ENCODE results near the gene SYNE4. TPM values are rescaled to one million over a fixed set of nuclear protein-coding genes. Genes with fewer than 3 reads are reported as not detected.

The SYNE4 gene
- polyA plus RNA-seq, 1 of the 3 experiments (the other 2 are of a cell fraction) = 0.48 TPM

DNA sequence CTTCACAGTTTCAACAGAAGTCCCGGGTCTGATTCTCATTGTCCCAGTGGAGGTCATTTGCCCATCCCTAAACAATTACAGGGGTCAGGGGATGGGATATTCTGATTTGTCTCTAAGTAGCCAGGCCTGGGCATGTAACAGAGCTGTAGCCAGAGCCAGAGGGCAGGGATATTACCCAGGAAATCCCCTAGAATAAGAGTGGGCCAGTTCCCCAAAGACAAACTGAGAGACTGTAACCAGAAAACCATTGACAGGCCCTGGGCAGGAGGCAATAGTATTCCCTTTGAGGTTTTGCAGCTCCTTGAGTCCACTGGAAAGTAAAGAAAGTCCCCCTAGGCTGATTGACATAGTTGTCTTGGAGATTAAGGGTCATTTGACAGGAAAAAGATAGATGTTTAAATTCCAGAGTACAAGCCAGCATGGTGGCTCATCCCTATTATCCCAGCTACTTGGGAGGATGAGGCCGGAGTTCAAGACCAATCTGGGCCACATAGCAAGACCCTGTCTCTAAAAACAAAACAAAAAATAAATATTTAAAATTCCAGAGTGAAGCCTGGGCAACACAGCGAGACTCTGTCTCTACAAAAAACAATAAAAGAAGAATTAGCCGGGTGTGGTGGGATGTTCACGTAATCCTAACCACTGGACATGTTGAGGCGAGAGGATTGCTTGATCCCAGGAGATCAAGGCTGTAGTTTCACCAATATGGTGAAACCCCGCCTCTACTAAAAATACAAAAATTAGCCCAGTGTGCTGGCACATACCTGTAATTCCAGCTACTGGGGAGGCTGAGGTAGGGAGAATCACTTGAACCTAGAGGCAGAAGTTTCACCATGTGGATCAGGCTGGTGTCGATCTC, 15.5 kb downstream of the SYNE4 start (continued):
- TF ChIP-seq, protein P1, sequence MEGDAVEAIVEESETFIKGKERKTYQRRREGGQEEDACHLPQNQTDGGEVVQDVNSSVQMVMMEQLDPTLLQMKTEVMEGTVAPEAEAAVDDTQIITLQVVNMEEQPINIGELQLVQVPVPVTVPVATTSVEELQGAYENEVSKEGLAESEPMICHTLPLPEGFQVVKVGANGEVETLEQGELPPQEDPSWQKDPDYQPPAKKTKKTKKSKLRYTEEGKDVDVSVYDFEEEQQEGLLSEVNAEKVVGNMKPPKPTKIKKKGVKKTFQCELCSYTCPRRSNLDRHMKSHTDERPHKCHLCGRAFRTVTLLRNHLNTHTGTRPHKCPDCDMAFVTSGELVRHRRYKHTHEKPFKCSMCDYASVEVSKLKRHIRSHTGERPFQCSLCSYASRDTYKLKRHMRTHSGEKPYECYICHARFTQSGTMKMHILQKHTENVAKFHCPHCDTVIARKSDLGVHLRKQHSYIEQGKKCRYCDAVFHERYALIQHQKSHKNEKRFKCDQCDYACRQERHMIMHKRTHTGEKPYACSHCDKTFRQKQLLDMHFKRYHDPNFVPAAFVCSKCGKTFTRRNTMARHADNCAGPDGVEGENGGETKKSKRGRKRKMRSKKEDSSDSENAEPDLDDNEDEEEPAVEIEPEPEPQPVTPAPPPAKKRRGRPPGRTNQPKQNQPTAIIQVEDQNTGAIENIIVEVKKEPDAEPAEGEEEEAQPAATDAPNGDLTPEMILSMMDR (IDR thresholded peaks at IDR 0.05) = no peak

DNA sequence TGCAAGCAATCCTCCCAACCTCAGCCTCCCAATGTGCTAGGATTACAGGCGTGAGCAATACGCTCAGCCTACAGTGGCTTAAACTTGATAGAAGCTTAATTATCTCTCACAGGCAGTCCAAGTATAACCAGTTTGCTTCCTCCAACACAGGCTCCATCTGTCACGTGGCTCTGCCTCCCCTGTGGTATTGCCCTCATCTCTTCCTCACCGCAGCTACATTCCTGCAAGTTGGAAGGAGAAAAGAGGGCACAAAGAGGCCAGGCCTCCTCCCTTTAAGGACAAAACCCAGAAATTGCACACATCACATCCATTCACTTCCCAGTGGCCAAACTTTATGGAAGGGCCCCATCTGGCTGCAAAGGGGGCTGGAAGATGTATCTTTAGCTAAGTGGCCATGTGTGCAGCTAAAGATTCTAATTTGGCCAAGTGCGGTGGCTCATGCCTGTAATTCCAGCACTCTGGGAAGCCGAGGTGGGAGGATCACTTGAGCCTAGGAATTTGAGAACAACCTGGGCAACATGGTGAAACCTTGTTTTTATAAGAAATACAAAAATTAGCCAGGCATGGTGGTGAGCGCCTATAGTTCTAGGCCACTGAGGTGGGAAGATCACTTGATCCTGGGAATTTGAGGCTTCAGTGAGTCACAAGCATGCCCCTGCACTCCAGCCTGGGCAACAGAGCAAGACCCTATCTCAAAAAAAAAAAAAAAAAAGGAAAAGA, 16.7 kb downstream of the SYNE4 start:
- H3K27ac ChIP-seq (ENCODE audit: low read depth in 2 of 2, low read length in 1 of 2) = no peak overlapping the region
- POLR2A ChIA-PET = interaction anchor here (0.6 kb wide), 1 partner anchor 20 kb away, joined by 4 read pairs; no protein-coding TSS in a partner anchor
- H3K9me2 ChIP-seq = no peaks in the 10 kb centered on the region
- no peak overlapping the region for H3K4me2 ChIP-seq
- H3K79me2 ChIP-seq (ENCODE audit: insufficient read depth) = peaks cover 19% of the 10 kb centered on the region
- no peaks in the 10 kb centered on the region; the same call in 1 of the 2 replicates for H3K27me3 ChIP-seq (ENCODE audit: insufficient read depth)
- no peaks in the 10 kb centered on the region for H3K36me3 ChIP-seq (replicated peaks in 1 of 2; ENCODE audit: control insufficient read depth in 1 of 2, insufficient read depth in 2 of 2, low read length in 1 of 2)
- no peak overlapping the region for H3K4me3 ChIP-seq (ENCODE audit: low read depth in 2 of 2, low read length in 1 of 2)
- no peaks in the 10 kb centered on the region for H3K9me3 ChIP-seq
- H3K9ac ChIP-seq = no peak overlapping the region
- DNase-seq = no peak
- CTCF ChIA-PET = no interaction called here
- H4K20me1 ChIP-seq (ENCODE audit: insufficient read depth) = no peaks in the 10 kb centered on the region
- TF ChIP-seq YY1 (IDR thresholded peaks at IDR 0.05; ENCODE audit: low read depth) (no peak), MEF2A (IDR thresholded peaks at IDR 0.05; ENCODE audit: borderline replicate concordance, low read depth) (no peak), REST (IDR thresholded peaks at IDR 0.05; ENCODE audit: low read depth, low read length) (no peak), FOSL2 (IDR thresholded peaks at IDR 0.05; ENCODE audit: borderline replicate concordance, low read depth) (no peak), RXRA (IDR thresholded peaks at IDR 0.05; ENCODE audit: borderline replicate concordance, low read depth) (no peak), TEAD4 (IDR thresholded peaks at IDR 0.05; ENCODE audit: borderline replicate concordance, insufficient read depth) (no peak), EP300 (IDR thresholded peaks at IDR 0.05; ENCODE audit: borderline replicate concordance in 1 of 2, low read depth in 1 of 2, low read length in 1 of 2) (no peak), CHD2 (IDR thresholded peaks at IDR 0.05; ENCODE audit: low read length, partially characterized antibody) (no peak), SMC3 (IDR thresholded peaks at IDR 0.05; ENCODE audit: low read depth, low read length) (no peak), RAD21 (IDR thresholded peaks at IDR 0.05; ENCODE audit: low read length) (no peak)
- TF ChIP-seq, protein P2, sequence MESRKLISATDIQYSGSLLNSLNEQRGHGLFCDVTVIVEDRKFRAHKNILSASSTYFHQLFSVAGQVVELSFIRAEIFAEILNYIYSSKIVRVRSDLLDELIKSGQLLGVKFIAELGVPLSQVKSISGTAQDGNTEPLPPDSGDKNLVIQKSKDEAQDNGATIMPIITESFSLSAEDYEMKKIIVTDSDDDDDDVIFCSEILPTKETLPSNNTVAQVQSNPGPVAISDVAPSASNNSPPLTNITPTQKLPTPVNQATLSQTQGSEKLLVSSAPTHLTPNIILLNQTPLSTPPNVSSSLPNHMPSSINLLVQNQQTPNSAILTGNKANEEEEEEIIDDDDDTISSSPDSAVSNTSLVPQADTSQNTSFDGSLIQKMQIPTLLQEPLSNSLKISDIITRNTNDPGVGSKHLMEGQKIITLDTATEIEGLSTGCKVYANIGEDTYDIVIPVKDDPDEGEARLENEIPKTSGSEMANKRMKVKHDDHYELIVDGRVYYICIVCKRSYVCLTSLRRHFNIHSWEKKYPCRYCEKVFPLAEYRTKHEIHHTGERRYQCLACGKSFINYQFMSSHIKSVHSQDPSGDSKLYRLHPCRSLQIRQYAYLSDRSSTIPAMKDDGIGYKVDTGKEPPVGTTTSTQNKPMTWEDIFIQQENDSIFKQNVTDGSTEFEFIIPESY (IDR thresholded peaks at IDR 0.05; ENCODE audit: borderline replicate concordance, low read depth) = no peak
- peaks cover 10 to 18% of the 10 kb centered on the region in 2 experiments; a peak in 1 of 4 replicates for H3K4me1 ChIP-seq (ENCODE audit: control insufficient read depth in 1 of 2, insufficient read depth in 2 of 2, low read depth in 1 of 2, low read length in 1 of 2)
- H2AFZ ChIP-seq (ENCODE audit: low read depth) = no peak overlapping the region
- 83% methylated on average over 7 of the region's 7 CpGs for WGBS (ENCODE audit: low lambda C conversion rate)
- no peaks in the 10 kb centered on the region for H3F3A ChIP-seq (replicated peaks; ENCODE audit: insufficient read depth)
